ENCODE measurements around the gene PIPOX.

DNA sequence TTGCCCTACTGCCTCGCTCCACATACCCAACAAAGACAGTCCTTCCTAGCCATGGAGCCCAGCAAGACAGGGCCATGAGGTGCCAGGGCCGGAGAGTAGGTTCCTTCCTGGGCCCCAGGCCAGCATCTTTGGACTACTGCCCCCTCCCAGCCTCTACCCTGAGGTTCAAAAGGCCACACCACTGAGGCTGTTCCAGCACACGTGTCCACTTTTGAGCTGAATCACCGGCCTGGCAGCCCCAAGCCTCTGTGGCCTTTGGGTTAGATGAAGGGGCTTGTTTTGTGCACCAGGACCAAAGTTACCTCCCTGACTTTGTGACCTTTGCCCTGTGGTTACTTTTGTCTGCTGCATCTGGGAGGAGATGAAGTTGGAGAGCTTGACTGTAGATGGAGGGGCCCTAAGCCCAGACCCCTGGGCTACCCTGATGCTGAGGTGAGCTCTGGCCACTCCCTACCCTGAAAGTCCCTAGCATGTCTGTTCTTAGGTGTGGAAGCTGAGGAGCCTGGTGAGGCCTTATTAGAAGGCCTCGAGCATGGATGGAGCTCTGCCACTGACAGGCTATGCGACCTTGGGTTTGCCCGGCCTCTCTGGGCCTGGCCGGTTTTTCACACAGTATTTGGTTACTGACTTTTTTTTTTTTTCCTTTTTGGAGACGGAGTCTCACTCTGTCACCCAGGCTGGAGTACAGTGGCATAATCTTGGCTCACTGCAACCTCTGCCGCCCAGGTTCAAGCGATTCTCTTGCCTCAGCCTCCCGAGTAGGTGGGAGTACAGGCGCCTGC is 49.1 kb upstream of the PIPOX start:
- TF ChIP-seq EZH2 (IDR thresholded peaks at IDR 0.05; ENCODE audit: insufficient read depth, poor library complexity, severe bottlenecking) (no peak), EZH2phosphoT487 (IDR thresholded peaks at IDR 0.05; ENCODE audit: insufficient read depth, low read depth) (no peak)
